SK-N-SH treated with all-trans-retinoic acid at 6 μM for 48 hours (cell line): ENCODE results near the gene FOXN3.

ENCODE experiments used
- ATAC-seq: fragments of 200-7000 bp; cut with Tn5 transposase; 3 replicates; pipeline ENCODE4 v1.9.1; 2020; ENCODE audit warnings: mild to moderate bottlenecking, moderate library complexity
- ARNTL ChIP-seq: fragments of 450-650 bp; formaldehyde crosslinking; IDR thresholded peaks from 2 replicates; pipeline ENCODE4 v1.5.0; 2020; ENCODE audit warnings: low read depth, mild to moderate bottlenecking, moderate library complexity, borderline replicate concordance
- CSDC2 ChIP-seq: fragments of 250-450 bp; sonication (Bioruptor Pico); IDR thresholded peaks from 2 replicates; pipeline ENCODE4 v1.5.0; 2020; ENCODE audit warnings: mild to moderate bottlenecking, moderate library complexity
- ESRRG ChIP-seq: fragments of 250-450 bp; sonication (Bioruptor Pico); IDR thresholded peaks from 2 replicates; pipeline ENCODE4 v1.6.1; 2021; ENCODE audit warnings: mild to moderate bottlenecking
- GLIS3 ChIP-seq: fragments of 250-450 bp; sonication (Bioruptor Pico); IDR thresholded peaks from 2 replicates; pipeline ENCODE4 v1.5.0; 2020; ENCODE audit warnings: mild to moderate bottlenecking, moderate library complexity
- ISL1 ChIP-seq: fragments of 250-450 bp; sonication (Bioruptor Pico); IDR thresholded peaks from 2 replicates; pipeline ENCODE4 v2.1.2; 2022; ENCODE audit warnings: mild to moderate bottlenecking, moderate library complexity
- OSR1 ChIP-seq: fragments of 250-450 bp; sonication (Bioruptor Pico); IDR thresholded peaks from 2 replicates; pipeline ENCODE4 v1.8.0; 2022; ENCODE audit warnings: moderate library complexity, mild to moderate bottlenecking, inconsistent platforms
- PPARA ChIP-seq: fragments of 250-450 bp; sonication (Bioruptor Pico); IDR thresholded peaks from 2 replicates; pipeline ENCODE4 v1.5.0; 2020; ENCODE audit warnings: mild to moderate bottlenecking, borderline replicate concordance
- RARB ChIP-seq: fragments of 250-450 bp; sonication (Bioruptor Pico); IDR thresholded peaks from 2 replicates; pipeline ENCODE4 v1.8.0; 2021; ENCODE audit warnings: mild to moderate bottlenecking, moderate library complexity
- SNAI2 ChIP-seq: fragments of 250-450 bp; sonication (Bioruptor Pico); IDR thresholded peaks from 2 replicates; pipeline ENCODE4 v1.5.0; 2020; ENCODE audit warnings: mild to moderate bottlenecking, moderate library complexity
- TCF4 ChIP-seq: fragments of 250-450 bp; sonication (Bioruptor Pico); IDR thresholded peaks from 2 replicates; pipeline ENCODE4 v1.8.0; 2021; ENCODE audit warnings: mild to moderate bottlenecking, moderate library complexity, borderline replicate concordance
- ZC3H10 ChIP-seq: fragments of 250-450 bp; sonication (Bioruptor Pico); IDR thresholded peaks from 2 replicates; pipeline ENCODE4 v1.5.1; 2021; ENCODE audit warnings: mild to moderate bottlenecking, moderate library complexity
- ZFP3 ChIP-seq: fragments of 250-450 bp; sonication (Bioruptor Pico); IDR thresholded peaks from 2 replicates; pipeline ENCODE4 v1.5.0; 2020; ENCODE audit warnings: mild to moderate bottlenecking, moderate library complexity
- ZFP30 ChIP-seq: fragments of 450-650 bp; formaldehyde crosslinking; IDR thresholded peaks from 2 replicates; pipeline ENCODE4 v1.5.0; 2022; ENCODE audit warnings: mild to moderate bottlenecking, moderate library complexity
- ZNF565 ChIP-seq: fragments of 450-650 bp; formaldehyde crosslinking; conservative IDR thresholded peaks from 2 replicates; pipeline ENCODE4 v1.5.0; 2020; ENCODE audit warnings: low read depth, mild to moderate bottlenecking, moderate library complexity
- ZNF70 ChIP-seq: fragments of 450-650 bp; formaldehyde crosslinking; IDR thresholded peaks from 2 replicates; pipeline ENCODE4 v1.5.0; 2020; ENCODE audit warnings: mild to moderate bottlenecking, moderate library complexity
- ZNF8 ChIP-seq: fragments of 450-650 bp; formaldehyde crosslinking; IDR thresholded peaks from 2 replicates; pipeline ENCODE4 v1.5.0; 2020; ENCODE audit warnings: mild to moderate bottlenecking, moderate library complexity
- TF ChIP-seq, protein P1 (sequence below): fragments of 250-450 bp; sonication (Bioruptor Pico); IDR thresholded peaks from 2 replicates; pipeline ENCODE4 v1.8.0; 2020; ENCODE audit warnings: mild to moderate bottlenecking, moderate library complexity, borderline replicate concordance
- TF ChIP-seq, protein P2 (sequence below): fragments of 250-450 bp; sonication (Bioruptor Pico); IDR thresholded peaks from 2 replicates; pipeline ENCODE4 v1.5.0; 2020; ENCODE audit warnings: mild to moderate bottlenecking, moderate library complexity
- TF ChIP-seq, protein P3 (sequence below): fragments of 250-450 bp; sonication (Bioruptor Pico); IDR thresholded peaks from 2 replicates; pipeline ENCODE4 v1.5.1; 2020; ENCODE audit warnings: low read depth, mild to moderate bottlenecking, moderate library complexity
- TF ChIP-seq, protein P4 (sequence below): fragments of 250-450 bp; sonication (Bioruptor Pico); IDR thresholded peaks from 2 replicates; pipeline ENCODE4 v1.5.1; 2021; ENCODE audit warnings: mild to moderate bottlenecking, moderate library complexity

Gene FOXN3

DNA sequence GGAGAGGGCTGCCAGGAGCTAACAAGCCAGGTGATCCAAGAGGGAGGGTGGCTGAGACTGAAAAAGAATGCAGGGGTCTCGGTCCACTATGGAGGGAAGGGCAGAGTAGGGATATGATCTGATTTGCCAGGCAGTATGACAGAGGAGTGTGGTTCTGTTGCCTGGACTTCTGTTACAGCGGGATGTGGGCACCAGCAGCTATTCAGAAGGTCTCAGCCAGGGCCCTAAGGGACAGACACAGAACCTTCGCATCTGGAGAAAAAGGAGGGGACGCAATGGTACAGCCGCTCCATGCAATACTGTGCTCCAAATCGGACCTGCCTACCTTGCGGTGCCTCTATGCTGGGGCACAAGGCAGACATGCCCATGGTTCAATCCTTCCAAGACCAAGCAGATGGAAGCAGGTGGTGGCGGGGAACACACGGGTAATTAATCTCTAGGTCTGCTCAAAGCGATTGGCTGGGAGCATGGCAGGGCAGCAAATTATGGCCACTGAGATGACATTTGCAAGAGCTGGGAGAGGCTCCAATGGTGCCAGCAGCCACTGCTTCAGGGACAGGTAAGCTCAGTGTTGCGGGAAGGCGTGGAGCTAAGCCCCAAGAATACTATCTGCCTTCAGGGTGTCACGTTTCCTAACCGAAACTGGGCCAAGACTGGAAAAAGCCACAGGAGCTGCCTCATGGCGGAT, 185.5 kb downstream of the FOXN3 start:
- TF ChIP-seq, protein P1, sequence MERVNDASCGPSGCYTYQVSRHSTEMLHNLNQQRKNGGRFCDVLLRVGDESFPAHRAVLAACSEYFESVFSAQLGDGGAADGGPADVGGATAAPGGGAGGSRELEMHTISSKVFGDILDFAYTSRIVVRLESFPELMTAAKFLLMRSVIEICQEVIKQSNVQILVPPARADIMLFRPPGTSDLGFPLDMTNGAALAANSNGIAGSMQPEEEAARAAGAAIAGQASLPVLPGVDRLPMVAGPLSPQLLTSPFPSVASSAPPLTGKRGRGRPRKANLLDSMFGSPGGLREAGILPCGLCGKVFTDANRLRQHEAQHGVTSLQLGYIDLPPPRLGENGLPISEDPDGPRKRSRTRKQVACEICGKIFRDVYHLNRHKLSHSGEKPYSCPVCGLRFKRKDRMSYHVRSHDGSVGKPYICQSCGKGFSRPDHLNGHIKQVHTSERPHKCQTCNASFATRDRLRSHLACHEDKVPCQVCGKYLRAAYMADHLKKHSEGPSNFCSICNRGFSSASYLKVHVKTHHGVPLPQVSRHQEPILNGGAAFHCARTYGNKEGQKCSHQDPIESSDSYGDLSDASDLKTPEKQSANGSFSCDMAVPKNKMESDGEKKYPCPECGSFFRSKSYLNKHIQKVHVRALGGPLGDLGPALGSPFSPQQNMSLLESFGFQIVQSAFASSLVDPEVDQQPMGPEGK: no peak
- TF ChIP-seq GLIS3 (CRISPR knock-in tag): no peak
- TF ChIP-seq, protein P2, sequence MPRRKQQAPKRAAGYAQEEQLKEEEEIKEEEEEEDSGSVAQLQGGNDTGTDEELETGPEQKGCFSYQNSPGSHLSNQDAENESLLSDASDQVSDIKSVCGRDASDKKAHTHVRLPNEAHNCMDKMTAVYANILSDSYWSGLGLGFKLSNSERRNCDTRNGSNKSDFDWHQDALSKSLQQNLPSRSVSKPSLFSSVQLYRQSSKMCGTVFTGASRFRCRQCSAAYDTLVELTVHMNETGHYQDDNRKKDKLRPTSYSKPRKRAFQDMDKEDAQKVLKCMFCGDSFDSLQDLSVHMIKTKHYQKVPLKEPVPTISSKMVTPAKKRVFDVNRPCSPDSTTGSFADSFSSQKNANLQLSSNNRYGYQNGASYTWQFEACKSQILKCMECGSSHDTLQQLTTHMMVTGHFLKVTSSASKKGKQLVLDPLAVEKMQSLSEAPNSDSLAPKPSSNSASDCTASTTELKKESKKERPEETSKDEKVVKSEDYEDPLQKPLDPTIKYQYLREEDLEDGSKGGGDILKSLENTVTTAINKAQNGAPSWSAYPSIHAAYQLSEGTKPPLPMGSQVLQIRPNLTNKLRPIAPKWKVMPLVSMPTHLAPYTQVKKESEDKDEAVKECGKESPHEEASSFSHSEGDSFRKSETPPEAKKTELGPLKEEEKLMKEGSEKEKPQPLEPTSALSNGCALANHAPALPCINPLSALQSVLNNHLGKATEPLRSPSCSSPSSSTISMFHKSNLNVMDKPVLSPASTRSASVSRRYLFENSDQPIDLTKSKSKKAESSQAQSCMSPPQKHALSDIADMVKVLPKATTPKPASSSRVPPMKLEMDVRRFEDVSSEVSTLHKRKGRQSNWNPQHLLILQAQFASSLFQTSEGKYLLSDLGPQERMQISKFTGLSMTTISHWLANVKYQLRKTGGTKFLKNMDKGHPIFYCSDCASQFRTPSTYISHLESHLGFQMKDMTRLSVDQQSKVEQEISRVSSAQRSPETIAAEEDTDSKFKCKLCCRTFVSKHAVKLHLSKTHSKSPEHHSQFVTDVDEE (CRISPR knock-in tag): no peak
- no peak for TF ChIP-seq ZC3H10 (CRISPR knock-in tag)
- no peak for TF ChIP-seq RARB
- no peak for TF ChIP-seq ZFP3 (CRISPR knock-in tag)
- TF ChIP-seq, protein P3, sequence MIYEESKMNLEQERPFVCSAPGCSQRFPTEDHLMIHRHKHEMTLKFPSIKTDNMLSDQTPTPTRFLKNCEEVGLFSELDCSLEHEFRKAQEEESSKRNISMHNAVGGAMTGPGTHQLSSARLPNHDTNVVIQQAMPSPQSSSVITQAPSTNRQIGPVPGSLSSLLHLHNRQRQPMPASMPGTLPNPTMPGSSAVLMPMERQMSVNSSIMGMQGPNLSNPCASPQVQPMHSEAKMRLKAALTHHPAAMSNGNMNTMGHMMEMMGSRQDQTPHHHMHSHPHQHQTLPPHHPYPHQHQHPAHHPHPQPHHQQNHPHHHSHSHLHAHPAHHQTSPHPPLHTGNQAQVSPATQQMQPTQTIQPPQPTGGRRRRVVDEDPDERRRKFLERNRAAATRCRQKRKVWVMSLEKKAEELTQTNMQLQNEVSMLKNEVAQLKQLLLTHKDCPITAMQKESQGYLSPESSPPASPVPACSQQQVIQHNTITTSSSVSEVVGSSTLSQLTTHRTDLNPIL (CRISPR knock-in tag): no peak
- TF ChIP-seq ZFP30: no peak
- TF ChIP-seq ISL1 (CRISPR knock-in tag): no peak
- TF ChIP-seq, protein P4, sequence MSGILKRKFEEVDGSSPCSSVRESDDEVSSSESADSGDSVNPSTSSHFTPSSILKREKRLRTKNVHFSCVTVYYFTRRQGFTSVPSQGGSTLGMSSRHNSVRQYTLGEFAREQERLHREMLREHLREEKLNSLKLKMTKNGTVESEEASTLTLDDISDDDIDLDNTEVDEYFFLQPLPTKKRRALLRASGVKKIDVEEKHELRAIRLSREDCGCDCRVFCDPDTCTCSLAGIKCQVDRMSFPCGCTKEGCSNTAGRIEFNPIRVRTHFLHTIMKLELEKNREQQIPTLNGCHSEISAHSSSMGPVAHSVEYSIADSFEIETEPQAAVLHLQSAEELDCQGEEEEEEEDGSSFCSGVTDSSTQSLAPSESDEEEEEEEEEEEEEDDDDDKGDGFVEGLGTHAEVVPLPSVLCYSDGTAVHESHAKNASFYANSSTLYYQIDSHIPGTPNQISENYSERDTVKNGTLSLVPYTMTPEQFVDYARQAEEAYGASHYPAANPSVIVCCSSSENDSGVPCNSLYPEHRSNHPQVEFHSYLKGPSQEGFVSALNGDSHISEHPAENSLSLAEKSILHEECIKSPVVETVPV (CRISPR knock-in tag): no peak
- no peak for TF ChIP-seq ZNF565 (CRISPR knock-in tag)
- no peak for TF ChIP-seq ZNF8
- TF ChIP-seq, all 23 proteins: peak for 0
- ATAC-seq: no peak

DNA sequence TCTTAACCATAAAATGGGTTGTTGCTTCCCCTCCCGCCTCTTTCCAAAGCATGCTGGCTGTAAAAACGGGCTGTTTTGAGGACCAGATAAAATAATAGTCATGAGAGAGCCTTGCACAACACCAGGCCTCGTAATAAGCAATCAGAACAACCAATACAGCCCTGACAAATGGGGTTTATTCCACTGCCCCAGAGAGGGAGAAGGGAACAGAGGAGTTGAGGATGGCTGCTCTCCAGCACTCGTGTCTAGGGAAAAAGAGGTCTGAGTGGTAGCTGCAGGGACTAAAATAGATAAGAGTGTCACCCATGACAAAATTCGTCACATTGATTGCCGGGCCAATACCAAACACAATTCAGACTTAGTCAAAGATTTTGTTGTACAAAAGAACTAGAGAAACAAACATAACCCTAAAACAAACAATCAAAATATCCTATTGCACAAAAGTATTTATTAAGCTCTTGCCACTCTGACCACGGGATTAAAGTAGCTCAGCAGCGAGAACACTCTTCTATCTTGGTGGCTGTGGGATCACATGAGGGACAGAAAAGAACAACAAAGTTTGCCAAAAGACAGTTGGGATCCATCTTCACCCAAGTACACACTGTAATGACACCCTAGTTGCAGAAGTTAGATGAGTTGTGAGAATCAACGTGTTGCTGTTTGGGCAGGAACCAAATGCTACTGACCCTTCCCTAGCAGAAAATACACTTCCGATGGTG, 188.0 kb downstream of the FOXN3 start:
- TF ChIP-seq SNAI2 (CRISPR knock-in tag) (no peak), ISL1 (CRISPR knock-in tag) (no peak), ZFP3 (CRISPR knock-in tag) (no peak), ESRRG (CRISPR knock-in tag) (no peak), ZNF70 (CRISPR knock-in tag) (no peak), RARB (no peak), ZNF8 (no peak)

DNA sequence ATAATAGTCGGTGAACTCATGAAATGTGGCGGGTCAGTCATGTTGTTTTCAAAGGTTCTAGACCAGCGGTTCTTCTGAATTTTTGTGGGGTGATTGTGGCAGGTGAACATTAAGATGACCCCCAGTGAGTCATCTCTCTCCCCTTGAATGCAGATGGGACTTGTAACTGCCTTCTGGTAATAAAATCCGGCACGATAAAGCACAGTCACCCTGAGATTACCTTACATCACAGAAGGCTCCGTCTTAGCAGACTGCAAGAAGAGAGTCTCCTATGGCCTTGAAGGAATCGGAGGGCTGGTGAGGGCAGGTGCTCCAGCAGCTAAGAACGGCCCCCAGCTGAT, 189.6 kb downstream of the FOXN3 start:
- TF ChIP-seq ZNF565 (CRISPR knock-in tag) (no peak), GLIS3 (CRISPR knock-in tag) (no peak), OSR1 (CRISPR knock-in tag) (no peak), ZFP30 (no peak), CSDC2 (no peak), ARNTL (CRISPR knock-in tag) (no peak), ISL1 (CRISPR knock-in tag) (no peak), RARB (no peak), PPARA (CRISPR knock-in tag) (no peak), ZNF70 (CRISPR knock-in tag) (no peak), TCF4 (CRISPR knock-in tag) (no peak), ZFP3 (CRISPR knock-in tag) (no peak)
- TF ChIP-seq, protein P1: no peak
- TF ChIP-seq, protein P2 (CRISPR knock-in tag): no peak
- TF ChIP-seq, protein P3 (CRISPR knock-in tag): no peak
- ATAC-seq: no peak

More for the DNA sequence above, 188.0 kb downstream of the FOXN3 start:
- ATAC-seq: no peak
